Thyroid gland (tissue), 4 donors: Measurements from ENCODE around the gene AOAH.

Experiments used
- CTCF ChIP-seq, 6 experiments: fragments of 200-600 bp in 3 of 6; fragments of 450-650 bp in 3 of 6; sonication (generic) in 3 of 6; IDR thresholded peaks; one replicate each; pipeline ENCODE4 v1.5.1; 2016 to 2019; ENCODE audit warnings: antibody characterized with exemption in 6 of 6, mild to moderate bottlenecking in 2 of 6, inconsistent platforms in 1 of 6, moderate library complexity in 1 of 6
- POLR2A ChIP-seq, 2 donors: fragments of 450-650 bp; IDR thresholded peaks; one replicate each; pipeline ENCODE4 v1.6.1; 2017; ENCODE audit warnings: antibody characterized with exemption in 2 of 2, mild to moderate bottlenecking in 2 of 2, moderate library complexity in 1 of 2

- TF ChIP-seq CTCF (IDR thresholded peaks at IDR 0.05) (no peak), POLR2A (IDR thresholded peaks at IDR 0.05) (no peak)
Measured at GRCh38 chr7:36605261-36606051, 118.8 kb downstream of the AOAH start.
